IPS-NIHi7 (cell line): ENCODE results near the gene CCR4.
"Not testable (repeated sequence)": the region's sequence is repeated elsewhere in the genome, so short reads cannot be mapped to it uniquely, and the experiment has no call there.

Source experiments
- DNase-seq: peaks from one replicate; pipeline ENCODE4 v3.0.0; 2012; ENCODE audit warnings: mixed read lengths; ENCODE audit errors: extremely low spot score

CCR4 gene

DNA sequence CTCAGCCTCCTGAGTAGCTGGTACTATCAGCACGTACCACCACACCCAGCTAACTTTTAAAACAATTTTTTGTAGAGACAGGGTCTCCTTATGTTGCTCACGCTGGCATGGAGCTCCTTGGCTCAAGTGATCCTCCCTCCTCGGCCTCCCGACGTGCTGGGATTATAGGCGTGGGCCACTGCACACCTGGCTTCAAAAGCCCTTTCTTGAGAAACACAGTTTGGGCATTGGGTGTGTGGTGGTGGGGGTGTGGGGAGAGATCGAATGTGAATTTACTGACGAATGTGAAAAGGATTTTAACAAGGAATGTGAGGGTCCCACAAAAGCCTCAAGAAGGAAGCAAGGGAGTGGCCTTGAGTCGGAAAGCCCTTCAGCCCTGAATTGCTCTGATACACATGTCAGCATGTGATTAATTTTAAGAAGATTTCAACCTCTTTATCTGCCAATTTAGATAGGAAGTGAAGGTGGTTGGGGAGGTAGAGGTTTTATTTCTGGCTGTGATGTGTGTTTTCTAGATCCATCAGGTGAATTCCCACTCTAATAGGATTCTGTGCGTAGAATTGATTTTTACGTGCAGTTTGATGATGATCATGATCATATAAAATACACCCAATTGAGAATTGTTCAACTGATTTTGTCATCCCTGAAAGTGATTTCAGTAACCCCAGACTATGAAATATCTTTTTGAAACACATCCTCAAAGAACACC lies 1.1 kb downstream of the CCR4 start:
- no peak for DNase-seq

DNA sequence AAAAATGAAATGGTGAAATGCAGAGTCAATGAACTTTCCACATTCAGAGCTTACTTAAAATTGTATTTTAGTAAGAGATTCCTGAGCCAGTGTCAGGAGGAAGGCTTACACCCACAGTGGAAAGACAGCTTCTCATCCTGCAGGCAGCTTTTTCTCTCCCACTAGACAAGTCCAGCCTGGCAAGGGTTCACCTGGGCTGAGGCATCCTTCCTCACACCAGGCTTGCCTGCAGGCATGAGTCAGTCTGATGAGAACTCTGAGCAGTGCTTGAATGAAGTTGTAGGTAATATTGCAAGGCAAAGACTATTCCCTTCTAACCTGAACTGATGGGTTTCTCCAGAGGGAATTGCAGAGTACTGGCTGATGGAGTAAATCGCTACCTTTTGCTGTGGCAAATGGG lies 3.1 kb downstream of the CCR4 start:
- no peak for DNase-seq

DNA sequence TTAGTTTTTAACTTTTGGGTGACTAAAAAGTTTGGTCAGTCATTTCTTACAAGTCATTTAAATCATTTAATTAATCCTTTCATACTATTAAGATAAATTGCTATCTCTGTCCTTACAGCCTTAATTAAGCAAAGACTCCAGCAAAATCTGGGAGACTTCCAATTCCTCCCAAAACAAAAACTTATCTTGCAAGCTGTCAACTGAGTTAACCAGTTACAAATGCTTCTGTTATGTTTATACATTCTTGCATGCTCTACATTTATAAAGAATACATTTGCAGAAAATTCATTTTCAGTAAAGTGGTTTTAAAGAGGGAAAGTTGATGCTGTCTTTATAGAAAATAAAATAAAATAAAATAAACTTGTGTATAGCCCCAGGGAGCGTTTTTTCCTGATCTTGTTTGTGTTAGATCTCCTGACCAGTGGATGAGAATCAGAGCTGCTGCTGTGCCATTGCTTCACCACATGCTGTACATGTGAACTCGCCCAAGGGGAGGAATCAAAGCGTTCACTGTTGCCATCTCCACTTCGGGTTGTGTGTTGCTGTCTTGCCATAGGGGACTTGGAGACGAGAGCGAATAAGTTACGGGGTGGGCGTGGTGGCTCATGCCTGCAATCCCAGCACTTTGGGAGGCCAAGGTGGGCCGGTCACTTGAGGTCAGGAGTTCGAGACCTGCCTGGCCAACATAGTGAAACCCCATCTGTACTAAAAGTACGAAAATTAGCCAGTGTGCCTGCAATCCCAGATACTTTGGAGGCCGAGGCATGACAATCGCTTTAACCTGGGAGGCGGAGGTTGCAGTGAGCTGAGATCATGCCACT lies 5.5 kb downstream of the CCR4 start:
- DNase-seq: no peak

DNA sequence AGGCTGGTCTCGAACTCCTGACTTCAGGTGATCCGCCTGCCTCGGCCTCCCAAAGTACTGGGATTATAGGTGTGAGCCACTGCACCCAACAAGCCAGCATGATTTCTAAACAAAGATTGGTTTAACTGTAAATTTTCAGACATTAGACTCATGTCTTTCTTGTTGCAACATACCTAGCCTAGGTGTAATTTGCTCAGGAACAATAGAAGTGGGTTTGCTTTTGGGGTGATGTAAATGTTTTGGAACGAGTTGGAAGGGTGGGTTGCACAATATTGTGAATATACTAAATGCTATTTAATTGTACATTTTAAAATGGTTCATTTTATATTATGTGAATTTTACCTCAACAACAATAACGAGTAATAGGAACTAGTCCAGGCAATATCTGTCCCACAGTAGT lies 7.1 kb downstream of the CCR4 start:
- no peak for DNase-seq

DNA sequence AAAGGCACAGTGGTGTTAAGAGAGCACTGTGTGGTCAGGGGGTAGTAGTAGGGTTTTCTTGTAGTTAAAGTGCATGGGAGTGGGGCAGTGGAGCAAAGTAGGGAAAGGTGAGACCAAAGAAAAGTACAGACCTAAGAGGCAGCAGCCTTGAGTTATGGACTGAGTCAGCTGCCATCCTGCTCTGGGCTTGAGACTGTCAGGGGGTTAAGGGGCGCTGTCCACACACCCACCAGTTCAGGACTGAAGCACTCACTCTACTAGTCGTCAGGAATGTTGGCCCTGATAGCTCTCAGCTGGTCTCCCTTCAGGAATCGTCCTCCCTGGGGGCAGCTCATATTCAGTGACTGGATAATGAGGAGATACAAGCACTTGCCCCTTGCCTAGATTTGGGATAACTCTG lies 7.9 kb downstream of the CCR4 start:
- DNase-seq: peak; percentile 79

DNA sequence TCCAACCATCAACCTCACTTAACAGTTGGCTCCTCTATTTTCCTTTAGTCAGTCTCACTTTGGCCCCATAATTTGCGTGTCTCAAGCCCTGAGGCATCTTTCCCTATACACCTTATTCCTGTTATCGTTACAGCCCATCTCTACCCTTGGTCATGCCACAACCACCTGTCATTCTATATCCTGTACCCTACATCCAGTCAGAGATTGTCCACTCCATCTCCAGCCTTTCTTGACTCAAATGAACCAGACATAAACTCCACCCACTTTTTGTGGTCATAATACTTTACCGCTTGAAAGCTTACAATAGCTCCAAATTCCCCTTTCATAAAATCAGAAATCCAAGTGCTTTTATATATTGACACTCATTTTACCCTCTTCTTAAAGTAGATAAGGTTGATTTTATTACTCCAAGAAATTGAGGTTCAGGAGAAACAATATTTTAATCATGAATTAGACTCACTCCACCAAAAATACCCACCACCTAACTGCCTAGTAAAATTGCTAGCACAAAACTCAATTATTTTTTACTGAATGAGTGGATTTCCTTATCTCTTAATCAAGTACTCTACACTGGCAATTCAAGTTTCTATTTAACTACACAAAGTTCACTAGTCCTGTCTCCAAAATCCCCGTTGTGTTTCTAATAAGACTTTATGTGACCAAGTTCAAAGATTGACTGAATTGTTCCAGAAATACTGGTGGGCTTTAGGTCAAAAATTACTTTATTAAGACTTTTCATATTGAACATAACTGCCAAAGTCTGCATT lies 9.1 kb downstream of the CCR4 start:
- no peak for DNase-seq

DNA sequence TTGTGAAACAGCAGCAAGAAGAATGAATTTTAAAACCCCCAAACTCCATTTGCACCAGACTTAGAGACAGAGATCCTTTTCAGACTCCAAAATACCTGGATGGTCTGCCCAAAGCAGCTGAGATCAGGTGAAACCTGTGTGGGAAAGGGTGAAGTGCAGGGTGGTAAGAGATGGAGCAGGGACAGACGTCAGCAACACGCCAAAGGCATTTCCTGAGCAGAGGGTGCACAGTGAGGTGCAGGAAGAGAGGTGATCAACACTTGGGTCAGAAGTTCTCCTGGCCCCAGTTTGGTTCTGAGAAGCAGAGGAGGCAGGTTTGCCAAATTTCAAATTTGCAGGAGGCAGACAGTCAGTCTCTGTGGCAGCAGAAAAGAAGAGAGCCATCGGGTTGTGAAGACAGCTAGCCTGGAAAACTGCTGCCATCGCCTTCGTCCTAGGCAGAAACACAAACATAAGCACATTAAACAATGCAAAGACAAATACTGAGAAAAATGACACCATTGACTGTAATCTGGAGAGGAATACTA lies 9.8 kb downstream of the CCR4 start:
- DNase-seq: no peak

DNA sequence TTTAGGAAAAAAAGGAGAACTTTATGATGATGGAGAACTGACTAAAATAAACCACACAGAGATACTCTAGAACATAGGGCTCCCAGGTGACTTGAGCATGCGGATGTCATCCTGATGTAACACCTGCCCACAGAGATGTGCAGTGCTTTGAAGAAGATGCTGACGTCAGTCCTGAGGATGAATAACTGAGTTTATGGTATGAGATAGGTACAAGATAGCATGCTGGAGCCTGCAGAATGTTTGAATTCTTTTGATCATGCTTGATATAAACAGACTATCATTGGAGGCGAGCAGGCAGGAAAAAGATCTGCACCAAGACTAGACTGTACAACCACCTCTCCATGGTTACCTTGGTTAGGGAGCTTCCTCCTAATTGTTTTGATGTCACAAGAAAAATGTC lies 12.4 kb downstream of the CCR4 start:
- DNase-seq: no peak

DNA sequence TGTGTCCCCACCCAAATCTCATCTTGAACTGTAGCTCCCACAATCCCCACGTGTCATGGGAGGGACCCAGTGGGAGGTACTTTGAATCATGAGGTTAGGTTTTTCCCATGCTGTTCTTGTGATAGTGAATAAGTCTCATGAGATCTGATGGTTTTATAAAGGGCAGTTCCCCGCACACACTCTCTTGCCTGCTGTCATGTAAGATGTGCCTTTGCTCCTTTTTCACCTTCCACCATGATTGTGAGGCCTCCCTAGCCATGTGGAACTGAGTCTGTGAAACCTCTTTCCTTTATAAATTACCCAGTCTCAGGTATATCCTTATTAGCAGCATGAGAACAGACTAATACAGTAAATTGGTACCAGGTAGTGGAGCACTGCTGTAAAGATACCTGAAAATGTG lies 13.3 kb downstream of the CCR4 start:
- DNase-seq: not testable (repeated sequence)

DNA sequence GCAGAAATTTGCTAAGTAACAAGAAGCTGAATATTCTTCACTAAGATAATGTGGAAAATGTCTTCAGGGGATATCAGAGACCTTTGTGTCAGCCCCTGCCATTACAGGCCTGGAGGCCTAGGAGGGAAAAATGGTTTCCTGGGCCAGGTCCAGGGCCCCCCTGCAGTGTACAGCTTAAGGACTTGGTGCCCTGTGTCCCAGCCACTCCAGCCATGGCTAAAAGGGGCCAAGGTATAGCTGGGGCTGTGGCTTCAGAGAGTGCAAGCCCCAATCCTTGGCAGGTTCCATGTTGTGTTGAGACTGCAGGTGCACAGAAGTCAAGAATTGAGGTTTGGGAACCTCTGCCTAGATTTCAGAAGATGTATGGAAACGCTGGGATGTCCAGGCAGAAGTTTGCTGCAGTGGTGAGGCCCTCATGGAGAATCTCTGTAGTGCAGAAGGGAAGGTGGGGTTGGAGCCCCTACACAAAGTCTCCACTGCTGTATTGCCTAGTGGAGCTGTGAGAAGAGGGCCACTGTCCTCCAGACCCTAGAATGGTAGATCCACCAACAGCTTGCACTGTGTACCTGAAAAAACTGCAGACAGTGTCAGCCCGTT lies 14.3 kb downstream of the CCR4 start:
- DNase-seq: not testable (repeated sequence)

DNA sequence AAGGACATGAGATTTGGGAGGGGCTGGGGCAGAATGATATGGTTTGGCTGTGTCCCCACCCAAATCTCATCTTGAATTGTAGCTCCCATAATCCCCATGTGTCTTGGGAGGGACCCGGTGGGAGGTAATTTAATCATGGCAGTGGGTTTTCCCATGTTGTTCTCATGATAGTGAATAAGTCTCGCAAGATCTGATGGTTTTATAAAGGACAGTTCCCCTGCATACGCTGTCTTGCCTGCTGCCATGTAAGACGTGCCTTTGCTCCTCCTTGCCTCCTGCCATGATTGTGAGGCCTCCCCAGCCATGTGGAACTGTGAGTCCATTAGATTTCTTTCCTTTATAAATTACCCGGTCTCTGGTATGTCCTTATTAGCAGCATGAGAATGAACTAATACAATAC lies 15.2 kb downstream of the CCR4 start:
- not testable (repeated sequence) for DNase-seq

DNA sequence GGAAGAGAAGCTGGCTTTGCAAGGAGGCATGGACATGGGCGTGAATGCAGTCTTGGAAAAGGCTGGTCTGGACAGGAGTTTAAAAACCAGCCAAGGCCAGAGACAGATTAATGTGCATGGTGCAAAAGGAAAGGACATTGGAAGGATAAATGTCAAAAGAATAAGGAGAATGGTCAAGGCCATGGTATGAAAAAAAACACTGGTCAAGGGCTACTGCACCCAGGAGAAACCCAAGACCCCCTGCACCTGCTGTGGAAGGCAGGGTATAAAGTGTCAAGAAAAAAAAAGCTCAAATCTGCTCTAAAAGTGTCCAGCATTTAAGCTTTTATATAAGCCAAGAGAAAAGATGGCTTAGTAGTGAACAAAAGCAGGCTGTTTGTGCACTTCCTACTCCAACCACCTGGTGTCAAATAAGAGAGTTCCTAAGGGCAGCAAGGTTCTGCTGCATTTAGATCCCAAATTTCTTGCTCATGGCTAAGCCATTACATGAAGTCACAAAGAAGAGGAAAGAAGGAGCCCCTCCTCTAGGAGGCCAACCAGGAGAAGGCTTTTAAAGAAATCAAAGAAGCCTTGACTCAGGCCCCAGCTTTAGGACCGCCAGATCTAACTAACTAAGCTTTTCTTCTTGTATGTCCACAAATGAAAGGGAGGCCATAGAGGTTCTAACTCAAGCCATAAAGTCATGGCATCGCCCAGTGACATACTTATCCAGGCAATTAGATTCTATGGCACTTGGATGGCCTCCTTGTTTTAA lies 16.9 kb downstream of the CCR4 start:
- no peak for DNase-seq

DNA sequence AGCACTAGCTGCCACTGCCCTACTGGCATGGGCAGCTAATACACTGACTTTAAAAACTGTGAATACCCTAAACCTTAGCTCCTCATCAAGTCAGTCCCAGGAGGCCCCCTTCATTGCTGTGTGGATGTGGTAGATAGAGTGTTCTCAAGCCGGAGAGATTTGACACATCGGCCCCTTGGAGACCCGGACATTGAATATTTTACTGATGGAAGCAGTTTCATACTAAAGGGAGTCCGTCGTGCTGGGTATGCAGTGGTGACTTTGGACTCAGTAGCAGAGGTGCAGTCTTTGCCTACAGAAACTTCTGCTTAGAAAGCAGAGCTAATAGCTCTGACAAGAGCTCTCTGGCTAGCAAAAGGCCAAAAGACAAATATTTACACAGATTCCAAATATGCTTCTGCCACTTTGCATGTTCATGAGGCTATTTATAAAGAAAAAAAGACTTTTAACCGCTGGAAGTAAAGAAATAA lies 17.5 kb downstream of the CCR4 start:
- DNase-seq: no peak

DNA sequence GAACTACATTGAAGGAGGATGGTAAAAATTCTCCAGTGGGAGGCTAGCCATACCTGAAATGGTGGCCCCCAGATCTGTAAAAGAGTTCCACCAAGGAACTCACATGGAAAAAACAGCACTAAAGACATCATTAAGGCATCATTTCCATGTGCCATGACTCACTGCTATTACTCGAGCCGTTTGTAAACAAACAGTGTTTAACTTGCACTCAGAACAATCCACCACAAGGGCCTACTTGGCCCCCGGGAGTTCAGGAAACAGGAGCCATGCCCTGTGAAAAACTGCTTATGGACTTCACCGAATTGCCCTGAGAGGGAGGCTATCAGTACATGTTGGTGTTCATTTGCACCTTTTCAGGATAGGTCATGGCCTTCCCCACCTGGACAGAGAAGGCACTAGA lies 18.2 kb downstream of the CCR4 start:
- DNase-seq: no peak

DNA sequence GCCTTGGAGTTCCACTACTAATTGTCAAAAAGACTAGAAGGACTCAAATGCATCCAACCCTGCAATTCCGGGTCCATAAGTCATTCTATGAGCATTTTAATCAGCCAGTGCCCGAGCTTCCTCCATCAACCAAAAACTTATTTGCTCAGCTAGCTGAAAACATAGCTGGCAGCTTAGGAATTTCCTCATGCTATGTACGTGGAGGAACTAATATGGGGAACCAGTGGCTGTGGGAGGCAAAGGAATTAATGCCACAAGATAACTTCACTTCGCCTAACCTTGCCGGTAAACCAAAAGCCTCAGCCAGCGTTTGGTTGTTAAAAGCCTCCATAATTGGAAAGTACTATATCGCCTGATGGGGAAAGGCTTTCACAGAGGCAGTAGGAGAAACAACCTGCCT lies 19.8 kb downstream of the CCR4 start:
- not testable (repeated sequence) for DNase-seq

DNA sequence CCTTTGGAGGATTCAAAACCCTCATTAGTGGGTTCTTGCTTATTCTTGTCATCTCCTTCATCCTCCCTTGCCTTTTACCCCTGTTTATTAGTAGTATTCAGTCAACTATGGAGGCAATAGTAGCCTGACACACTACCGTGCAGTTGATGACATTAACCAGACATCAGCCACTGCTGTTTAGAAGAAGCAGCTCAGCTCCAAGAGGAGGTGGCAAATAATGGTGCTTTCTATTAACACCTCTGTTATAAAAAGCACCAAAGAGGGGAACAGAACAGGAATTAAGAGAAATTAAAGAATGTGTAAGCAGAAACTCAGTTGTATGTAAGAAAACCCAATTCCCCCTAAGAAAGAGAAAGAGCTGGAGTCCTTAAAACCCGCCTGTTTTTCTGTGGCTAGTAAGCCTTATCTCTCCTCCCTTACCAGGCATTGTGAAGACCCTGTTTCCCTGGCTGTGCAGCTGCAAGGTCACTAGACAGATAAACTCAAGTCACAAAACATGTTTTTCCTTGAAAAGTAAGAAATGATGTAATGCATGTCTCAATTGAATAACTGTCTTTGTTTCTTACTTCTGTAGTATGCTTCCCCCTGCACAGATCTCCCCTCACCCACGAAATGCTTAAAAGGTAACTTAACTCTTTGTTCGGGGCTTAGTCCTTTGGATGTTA lies 21.2 kb downstream of the CCR4 start:
- no peak for DNase-seq

DNA sequence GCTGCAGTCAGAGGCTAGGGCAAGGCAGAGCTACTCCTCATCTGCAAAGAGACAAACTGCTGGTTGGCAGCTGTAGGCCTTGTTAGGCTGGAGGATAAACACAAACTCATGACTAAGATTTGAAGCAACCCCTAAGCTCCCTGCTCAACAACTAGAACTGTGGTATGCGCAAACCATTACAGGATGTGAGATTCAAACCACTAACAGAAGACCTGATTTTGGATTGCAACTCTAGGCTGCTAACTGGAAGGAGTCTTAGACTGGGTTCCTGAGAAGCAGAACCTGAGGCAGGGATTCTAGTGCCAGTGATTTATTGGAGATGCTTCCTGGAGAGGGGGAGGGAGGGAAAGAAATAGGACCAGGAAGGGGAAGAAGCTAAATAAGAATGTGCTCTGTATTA lies 22.5 kb downstream of the CCR4 start:
- no peak for DNase-seq

DNA sequence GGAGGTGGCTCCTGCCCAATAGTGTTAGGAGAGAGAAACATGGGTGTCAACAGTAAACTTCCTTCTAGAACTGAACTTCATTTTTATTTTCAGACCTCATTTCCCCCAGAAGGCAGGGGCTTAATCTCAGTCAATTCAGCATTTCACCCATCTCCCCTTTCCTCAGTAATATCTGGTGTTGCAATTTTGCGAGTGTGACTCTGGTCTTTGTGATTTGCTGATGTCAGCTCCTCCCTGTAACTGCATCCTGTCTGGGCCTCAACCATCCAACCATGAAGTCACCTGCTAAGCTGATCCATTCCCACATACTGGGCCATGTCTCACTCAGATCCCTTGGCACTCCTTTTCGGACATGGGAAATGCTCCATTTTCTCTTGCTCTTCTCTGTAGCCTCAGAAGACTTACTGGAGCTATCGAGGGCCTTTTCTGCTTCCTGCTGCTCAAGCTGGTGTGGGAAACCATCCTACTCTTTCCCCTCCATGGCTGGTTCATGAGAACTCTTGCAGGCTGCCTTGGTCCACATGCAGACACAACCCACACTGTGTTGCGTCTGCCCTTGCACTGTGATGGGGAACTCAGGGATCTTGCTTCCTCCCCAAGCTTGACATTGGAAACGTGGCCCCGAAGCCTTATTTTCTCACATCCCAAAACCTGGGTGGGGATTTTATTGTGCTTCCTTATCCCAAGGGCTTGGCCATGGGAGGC lies 24.6 kb downstream of the CCR4 start:
- no peak for DNase-seq

DNA sequence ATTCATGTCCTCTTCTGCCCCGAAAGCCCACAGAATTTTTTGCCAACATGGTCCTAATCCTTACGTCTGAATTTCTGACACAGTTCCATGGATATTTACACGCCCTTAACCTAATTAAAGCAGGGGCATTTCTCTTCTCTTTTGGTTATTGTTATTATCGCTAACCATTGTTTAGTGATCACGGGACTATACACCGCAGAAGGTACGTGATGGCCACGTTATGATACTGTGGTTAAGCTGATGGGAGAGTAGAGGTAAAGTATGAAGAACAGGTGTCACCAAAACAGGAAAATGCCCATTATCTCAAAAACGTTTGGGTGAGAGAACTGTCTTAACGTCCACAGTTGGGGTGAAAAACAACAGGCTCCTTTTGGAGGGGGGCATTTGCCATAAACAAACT lies 26.4 kb downstream of the CCR4 start:
- DNase-seq: no peak

DNA sequence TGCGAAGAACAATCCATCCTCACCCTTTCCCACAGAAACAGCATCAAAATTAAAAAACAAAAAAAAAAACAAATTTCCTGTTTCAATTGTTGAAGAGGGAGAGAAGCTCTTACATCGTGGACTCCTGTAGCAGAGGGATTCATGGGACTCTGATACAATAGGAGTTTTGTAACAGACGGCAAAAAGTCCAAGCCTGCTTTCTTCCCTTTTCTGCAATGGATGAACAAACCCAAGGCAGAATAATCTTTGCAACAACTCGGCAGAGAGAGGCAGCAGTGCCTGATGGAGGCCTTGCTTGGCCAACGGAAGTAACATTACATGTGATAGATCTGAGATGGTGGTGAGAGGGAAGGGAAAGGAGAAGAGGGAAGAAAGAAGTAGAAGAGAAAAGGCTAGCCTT lies 26.9 kb downstream of the CCR4 start:
- no peak for DNase-seq
